NCI-H2196 treated with DMSO at 0.1 percent for 48 hours (cell line): ENCODE measurements around the gene KMT5B.

Experiments used
- DNase-seq: peaks from one replicate; lab custom pipeline; 2025; ENCODE audit not compliant: unreplicated experiment; lab: John Stamatoyannopoulos, UW

The KMT5B gene

DNA sequence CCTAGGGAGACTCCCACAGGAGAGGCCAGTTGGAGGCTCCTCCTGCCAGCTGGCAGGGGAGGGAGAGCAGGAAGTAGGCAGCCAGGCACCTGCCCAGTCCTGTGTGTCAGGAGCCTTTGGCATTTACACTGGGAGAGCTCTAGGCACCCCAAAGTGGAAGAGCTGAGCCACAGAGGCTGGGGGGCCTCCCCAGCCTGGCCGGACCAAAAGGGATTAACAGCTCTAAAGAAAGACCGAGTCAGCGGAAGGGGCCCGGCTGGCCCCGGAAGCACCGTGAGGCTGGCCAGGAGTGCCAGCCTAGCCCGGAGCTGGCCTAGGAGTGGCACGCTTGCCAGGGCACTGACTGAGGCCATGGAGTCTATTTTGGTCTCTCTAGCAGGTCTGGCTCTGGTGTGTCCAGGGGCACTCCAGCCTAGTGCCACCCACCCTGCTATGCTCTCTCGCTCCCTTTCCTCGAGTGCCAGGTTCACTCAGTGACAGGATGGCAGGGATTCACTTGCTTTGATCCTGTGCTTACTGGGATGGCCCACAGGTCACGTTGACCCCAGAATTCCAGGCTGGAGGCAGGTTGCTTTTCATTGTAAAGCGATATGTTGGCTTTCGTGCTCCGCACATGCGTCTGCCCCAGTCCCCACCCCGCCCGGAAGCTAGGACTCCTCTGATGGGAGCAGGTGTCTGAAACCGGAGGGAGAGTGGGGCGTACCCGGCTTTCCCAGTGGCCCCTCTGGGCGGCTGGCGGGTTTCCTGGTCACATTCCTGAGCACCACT lies 3.3 kb upstream of the KMT5B start:
- DNase-seq, result peak; percentile 53

DNA sequence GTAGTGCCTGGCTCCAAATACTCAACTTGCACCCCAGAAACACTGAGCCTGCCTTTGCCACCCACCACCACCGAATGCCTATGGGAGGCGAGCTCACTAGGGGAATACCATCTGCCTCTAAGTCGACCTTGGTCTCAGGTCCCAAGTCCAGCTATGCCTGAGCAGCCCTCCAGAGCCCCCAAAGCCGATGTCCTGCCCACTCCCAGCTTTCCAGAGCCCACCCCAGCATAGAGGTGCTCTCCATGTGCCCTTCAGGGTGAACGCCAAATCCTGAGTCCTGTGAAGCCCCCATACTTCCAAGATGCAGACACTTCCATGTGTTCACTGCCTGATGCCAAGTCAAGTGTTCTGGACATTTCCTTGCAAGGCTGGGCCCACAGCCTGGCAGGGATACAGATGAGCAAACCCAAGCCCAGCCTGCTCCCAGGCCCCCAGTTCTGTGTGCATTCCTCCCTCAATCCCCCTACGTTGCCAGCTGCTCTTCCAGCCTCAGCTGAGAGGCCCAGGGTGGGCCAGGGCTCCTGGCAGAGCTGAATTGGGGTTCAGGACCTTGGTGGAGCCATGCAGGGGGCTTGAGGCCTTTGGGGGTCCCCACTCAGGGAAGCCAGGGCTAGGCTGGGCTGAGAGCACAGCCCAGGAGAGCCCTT lies 2.6 kb upstream of the KMT5B start:
- no peak for DNase-seq

DNA sequence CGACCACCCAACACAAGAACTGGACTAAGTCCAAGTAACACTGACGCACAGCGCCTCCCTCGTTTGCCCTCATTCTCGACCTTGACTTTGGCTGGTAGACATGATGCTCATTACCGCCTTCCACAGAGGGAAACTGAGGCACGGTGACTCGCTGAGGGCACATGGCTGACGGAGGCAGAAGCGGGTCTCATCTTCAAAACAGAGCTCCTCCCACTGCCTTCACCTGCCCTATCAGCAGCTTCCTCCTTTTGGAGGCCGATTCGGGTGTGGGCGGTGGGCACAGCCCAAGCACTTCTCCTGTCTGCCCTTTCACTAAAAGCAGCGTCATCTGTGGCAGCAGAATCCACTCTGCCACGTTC lies 2.0 kb upstream of the KMT5B start:
- DNase-seq, result no peak

DNA sequence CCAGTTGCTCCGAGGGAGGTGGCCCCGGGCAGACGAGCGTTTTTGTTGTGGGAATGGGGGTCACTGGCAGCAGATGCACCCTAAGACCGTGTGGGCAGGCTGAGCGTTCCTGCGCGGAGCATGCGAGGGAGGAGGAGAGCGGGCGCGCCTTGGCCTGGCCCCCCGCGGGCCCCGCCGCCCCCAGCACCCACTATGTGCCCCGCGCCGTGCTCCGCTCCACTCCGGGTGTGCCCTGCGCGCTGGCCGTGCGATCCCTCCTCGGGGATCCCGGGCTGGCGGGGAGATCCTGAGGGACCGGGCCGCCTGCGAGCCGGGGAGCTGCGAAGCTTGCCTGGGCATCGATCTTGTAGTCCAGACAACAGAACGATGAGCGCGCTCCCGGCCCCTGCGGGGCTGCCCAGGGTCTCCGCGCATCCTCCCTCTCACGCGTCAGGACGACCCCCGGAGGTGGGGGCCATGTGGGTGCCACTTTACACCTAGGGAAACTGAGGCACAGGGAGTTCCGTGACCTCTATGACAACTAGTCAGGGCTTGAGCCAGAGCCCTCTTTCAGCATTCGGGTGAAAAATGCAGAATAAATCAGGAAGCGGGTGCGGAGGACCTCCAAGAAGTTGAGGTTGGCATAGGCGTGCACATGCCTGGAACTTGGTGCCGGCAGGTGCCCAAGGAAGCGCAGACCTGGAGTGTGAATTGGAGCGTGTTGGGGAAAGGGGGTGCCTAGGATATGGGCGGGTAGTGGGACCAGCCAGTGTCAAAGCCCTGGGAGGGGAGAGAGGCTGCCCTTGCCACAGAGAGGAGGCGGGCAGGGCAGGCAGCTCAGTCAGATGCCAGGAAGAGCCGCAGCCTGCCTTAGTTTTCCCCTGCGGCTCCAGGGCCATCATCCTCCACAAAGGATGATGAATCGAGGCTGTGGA lies 1.3 kb upstream of the KMT5B start:
- no peak for DNase-seq

DNA sequence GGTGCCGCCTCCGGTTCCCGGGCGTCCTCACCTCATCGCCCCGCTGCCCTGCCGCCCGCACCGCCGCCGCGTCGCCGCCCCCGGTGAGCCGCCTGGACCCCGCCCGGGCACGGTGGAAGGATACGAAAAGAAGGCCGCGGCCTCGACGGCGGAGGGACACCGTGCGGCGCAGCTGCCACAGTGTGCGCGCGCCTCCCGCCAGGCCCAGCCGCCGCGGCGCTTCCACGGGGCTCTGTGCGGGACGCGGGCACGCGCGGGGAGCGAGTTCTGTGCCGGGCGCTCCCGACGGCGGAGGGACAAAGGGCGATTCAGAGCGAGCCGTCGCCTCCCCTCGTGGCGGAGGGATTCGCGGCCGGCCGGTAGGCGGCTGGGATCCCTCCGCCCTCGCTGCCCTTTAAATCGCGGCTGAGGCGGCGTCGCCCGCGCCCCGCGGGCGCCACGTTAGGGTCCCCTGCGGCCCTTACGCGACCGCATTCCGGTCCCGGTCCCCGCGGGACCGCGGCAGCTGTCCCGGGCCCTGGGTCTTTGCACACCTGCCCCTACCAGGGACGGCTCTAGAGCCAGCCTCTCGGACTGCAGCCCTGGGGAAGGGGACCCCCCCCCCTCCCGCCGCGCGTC lies 568 bp upstream of the KMT5B start:
- peak; percentile 72 for DNase-seq

DNA sequence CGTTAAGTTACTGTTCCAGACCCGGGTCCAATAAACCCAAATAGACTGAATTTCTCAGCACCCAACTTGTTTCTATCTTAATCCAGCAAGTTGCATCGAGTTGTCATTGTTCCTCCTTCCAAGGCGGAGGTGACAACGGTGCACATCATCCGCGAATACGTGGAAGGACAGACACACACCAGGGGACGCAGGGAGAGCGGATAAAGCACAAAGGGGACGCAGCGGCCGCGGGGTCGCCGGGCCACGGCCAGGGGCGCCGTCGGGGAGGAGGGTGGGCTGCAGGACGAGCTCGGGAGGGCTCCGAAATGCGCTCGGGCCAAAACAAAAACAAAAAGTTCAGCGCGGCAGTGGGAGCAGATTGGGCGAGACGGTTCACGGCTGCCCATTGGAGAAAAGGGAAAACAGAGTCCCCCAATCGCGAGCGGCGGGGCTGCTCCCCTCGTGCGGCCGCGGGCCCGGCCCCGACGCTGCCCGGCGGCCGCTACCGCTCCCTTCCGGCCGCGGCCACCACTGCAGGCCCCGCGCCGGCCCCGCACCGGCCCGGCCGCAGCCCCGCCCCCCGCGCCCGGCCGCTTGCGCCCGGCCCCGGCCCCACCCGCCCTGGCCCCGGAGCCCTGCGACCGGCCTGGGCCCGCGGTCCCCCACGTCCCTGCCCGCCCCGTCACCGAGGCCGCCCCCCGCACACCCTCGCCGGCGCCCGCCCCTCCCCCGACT lies 518 bp downstream of the KMT5B start:
- peak; percentile 11 for DNase-seq

DNA sequence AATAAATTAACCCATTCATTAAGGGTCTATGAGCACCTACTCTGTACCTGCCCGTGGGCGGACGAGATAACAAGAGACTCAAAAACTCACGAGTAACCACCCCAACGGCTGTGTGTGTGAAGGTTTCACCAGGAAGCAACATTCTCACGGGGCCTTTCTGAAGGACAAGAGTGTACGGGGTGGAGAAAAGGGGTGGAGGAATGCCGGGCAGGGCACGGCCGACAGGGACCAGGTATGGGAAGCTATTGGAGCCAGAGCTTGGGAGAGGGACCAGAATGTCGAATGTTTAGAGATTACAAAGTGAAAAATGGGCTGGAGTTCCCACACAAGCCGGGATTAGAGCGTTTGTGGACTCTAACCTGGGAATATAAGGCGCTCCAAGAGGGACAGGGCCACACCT lies 1.6 kb downstream of the KMT5B start:
- DNase-seq, result no peak

DNA sequence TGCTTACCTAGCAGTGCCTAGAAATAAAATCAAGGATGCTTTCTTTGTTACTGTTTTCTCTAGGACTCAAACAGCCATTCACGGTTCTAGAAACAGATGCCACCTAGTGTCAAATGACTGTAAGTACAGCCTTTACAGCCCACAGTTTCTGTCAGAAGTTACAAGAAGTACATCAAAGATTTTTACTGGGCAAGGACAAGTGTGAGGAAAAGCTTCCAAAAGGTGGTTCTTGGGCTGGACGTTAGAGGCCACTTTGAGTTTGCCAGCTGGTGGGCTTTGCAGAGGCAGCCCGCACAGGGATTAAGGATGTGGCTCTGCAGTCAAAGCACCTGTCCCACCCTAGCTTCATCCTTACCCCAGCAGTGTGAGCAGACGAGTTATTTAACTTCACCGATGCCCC lies 6.9 kb downstream of the KMT5B start:
- peak; percentile 47 for DNase-seq

DNA sequence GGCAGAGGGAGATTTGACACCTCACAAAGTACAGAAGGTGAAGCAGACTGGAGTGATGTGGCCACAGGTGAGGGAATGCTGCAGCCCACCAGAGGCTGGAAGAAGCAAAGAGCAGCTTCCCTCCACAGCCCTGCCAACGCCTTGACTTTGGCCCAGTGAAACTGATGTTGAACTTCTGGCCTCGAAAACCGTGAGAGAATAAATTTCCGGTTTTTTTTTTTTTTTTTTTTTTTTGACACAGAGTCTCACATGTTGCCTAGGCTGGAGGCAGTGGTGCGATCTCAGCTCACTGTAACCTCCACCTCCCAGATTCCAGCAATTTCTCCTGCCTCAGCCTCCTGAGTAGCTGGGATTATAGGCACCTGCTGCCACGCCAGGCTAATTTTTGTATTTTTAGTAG lies 8.7 kb downstream of the KMT5B start:
- no peak for DNase-seq

DNA sequence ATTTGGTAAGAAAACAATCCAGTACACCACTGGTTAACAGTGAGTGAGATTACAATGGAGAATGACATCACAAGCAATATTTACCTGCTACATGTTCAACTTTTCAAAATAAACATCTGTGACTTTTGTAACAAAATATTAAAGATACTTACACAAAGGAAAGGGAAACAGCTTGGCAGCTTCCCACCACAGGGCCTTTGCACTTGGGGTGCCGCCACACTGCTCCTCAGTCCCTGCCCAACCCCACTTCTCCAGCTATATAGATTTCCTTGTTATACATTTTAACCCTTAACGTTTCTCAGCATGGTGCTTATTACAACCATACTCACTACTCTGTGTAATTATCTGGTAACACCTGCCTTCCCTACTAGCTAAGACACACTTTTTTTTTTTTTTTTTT lies 10.9 kb downstream of the KMT5B start:
- no peak for DNase-seq

DNA sequence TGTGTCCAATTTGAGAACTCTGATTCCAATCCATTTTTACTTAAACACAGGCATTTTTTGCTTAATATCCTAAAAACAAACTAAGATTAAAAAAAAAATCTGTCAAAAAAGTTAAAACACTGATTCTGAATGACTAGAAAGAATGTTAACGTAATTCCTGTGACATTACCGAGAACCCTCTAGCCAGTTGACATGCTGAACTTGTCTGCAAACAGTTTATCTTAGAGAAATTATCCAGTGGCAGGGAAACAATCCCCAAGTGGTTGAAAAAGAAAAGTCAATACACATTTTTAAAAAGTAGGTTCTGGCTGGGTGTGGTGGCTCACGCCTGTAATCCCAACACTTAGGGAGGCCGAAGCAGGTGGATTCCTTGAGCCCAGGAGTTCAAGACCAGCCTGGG lies 11.6 kb downstream of the KMT5B start:
- no peak for DNase-seq

DNA sequence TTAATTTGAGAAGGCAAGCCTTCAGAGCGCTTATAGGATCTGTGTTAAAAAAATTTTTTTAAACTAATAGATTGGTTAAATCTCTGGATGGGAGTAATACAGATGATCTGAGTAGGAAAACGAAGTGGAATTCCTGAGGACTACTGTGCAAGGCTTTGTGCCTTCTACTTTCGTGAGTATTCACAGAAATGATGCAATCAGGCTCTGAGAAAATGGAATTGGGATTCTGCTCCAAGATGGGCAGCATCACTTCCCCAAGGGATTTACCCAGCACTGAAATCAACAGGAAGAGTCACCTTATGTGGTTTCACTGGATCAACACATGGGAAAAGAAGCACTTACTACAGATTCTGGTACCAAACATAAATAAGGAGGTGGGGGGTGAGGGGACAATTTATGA lies 12.5 kb downstream of the KMT5B start:
- DNase-seq, result no peak

DNA sequence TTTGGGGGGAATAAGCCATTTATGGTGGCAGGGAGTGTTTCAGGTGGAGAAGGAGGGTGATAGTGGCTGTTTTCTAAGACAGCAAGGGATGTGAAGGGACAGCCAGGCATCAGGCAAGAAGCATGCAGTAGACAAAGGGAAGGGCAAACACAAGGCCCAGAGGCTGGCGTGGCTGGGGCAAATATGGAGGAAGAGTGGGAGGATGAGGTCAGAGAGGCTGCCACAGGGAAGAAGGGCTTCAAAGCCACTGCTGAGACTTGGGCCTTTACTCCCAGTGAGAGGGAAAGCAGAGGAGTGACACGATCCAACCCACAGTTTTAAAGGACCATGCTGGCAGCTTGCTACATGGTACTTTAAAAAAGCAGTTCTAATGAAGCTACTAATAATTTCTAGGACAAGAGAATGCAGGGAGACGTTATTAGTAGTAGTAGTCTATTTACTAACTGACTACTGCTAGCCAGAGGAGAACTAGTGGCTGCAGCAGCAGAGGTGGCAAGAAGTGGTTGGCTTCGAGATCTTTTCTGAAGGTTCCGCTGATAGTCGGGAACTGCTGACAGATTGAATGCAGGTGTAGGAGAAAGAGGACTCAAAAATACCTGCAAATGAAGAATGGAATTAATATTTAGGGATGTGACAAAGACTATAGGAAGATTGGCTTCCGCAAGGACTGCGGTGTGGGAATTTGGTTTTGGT lies 13.7 kb downstream of the KMT5B start:
- DNase-seq, result no peak

DNA sequence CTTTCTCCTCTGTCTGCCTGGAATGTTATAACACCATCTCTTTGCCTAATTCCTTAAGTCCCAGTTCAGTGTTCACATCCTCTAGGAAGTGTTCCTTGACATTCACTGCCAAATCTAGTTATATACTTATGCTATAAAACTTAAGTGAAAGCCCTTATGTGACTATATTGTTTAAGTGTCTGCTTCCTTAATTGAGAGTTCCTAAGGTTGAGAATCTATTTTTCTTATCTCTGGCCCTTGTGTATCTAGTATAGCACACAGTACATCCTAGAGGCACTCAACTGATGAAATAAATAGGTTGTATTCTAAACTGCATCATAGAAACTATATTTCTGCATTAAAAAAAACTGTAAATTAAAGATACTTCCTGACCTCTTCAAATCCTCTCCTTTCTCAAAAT lies 16.9 kb downstream of the KMT5B start:
- DNase-seq, result no peak

DNA sequence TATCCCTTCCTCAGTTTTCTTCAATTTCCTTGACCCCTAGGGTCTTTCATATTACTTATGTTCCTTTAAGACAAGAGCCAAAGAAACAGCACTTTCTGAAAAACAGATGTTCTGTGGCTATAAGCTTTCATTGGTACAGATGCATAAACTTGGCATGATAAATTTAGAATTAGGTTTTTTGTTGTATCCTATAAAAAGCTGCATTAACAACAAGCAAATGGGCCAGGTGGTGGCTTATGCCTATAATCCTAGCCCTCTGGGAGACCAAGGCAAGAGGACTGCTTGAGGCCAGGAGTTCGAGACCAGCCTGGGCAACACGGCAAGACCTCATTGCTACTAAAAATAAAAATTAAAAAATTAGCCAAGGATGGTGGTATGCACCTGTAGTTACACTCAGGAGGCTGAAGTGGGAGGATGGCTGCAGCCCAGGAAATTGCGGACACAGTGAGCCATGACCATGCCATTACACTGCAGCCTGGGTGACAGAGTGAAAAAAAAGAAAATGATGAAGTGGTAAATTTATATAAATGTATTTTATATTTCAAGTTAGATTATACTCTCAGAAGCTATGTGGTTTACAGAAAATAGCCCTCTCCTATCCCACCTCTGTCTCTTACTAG lies 18.3 kb downstream of the KMT5B start:
- no peak for DNase-seq

DNA sequence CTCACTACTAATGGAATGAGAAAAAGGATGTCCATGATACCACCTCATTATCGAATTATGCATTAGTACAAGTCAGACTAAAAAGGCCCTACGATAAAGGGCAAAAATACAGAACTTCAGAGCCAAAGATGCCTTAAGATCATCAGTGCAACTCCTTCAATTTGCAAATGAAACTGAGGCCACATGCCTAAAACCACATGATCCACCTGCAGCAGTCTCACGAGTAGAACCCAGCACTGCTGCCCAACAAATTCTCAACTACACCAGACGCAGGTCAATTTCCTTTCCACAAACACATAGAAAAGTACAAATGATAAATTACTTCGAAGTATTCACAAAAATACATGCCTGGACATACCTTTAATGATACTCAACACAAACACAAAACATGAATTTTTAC lies 20.1 kb downstream of the KMT5B start:
- no peak for DNase-seq

DNA sequence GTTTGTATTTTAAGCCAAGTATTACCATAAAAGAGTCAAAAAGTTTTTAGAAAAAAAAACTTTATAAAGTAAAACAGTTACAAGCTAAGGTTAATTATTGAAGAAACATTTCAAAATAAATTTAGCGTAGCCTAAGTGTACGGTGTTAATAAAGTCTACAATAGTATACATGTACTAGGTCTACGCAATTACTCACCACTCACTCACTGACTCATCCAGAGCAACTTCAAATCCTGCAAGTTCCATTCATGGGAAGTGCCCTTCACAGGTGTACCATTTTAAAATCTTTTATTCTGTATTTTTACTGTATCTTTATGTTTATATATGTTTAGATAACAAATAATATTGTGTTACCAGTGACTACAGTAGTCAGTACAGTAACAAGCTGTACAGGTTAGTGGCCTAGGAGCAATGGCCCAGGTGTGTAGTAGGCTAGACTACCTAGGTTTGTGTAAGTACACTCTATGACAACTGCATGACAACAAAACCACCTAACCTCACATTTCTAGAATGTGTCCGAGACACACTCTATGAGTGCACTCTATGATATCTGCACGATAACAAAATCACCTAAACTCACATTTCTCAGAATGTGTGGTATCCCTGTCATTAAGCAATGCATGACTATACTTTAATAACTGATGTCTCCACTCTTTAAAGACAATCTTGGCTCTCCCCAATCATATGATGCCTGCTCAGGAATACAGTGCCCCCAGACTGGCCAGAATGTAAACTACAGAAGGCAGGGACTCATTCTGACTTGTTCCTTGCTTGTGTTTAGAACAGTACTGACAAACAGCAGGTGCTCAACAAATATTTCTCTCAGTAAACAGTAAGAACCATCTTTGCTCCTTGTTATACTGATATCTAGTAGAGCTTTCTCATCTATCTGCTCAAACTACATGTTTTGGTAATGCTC lies 21.2 kb downstream of the KMT5B start:
- no peak for DNase-seq

DNA sequence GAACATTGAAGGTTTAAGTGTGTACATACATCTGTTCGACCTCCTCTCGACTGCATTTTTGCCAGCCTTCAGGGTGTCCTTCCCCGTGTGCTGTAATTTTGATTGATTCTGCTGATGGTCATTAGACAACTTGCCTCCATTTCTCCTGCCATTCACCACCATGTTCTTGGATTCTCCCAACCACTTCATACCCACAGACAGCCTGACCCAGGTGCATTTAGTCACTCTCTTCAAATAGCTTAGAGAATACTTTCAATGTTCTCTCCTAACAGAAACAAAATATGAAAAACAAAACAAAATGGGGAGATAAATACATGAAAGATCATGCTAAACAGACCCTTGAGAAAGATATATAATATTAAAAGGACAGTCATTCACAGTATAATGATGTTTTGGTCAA lies 23.2 kb downstream of the KMT5B start:
- DNase-seq, result no peak

DNA sequence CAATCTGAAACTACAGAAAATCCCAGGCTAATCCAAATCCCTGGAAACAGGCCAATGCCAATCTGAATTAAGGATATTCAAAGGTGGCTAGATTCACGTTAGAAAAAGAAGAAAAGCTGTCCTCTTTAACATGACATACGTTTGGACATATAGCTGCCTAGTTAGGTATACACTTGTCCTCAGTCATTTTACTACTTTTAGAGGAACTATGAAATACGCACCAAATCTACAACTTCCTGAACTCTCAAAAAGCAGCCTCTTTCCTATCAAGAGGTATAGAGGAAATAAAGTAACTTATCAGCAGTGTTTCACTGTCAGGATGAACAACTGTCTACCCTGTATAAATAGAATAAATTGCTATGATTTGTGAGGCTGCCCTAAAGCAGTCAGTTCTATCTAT lies 24.0 kb downstream of the KMT5B start:
- no peak for DNase-seq
